GM18907 (cell line): ENCODE data around the gene ADGRA1.

Experiments used
- ATAC-seq: cut with Tn5 transposase; IDR thresholded peaks from one replicate; pipeline ENCODE4 v1.9.1; 2021; ENCODE audit warnings: mild to moderate bottlenecking, moderate library complexity; ENCODE audit not compliant: unreplicated experiment

ADGRA1 gene

DNA sequence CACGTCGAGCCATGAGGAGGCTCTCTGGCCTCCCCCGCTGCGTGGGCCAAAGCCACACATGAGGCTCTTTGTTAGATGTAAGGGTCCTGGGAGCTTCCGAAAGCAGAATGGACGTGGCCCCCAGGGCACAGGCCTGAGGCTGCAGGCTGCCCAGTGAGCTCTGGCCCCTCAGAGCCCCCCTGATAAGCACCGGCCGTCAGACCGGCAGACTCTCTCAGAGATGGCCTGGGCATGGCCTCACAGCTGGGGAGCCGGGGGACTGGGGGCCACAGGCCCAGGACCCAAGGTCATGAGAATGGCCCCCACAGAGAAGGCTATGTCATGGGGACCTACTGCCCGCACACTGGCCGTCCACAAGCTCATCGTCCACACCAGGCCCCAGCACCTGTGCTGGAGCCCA is 31.7 kb upstream of the ADGRA1 start:
- ATAC-seq = no peak

- ATAC-seq = no peak
These were observed 31.0 kb upstream of the ADGRA1 start for GRCh38 chr10:133056651-133057178.

DNA sequence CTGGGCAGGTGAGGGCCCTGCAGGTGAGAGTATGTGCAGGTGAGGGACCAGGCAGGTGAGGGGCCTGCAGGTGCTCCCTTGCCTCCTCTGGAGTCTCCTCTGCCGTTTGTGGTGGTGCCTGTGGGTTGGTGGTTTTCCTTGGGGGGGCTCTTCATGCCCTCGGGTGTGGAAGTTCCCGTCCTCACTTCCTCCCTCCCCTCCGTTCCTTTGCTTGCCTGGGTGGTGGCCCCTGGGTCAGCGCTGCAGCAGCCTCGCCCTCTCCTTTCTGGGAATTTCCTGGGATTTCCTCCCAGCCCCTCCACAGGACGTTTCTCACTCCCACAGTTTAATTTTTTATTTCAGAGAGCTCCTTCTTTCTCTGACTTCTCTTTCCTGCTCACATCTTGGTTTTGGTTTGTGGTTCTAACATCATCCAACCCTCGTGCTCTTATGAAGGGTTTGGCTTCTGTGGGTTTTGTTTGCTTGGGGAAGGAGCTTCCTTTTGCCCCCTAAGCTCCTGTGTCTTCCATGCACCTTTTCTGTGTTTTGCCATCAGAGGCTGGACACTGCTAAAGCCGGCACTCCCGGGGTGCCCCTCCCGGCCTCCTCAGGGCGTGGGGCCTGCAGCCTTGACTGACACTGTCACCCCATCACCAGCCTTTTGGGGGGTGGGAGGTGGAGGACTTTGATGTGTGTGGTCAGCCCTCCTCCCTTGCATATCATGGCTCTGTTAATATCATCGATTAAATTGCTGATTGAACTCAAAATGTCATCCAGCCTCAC is 29.2 kb upstream of the ADGRA1 start:
- no peak for ATAC-seq

- no peak for ATAC-seq
These were observed 28.6 kb upstream of the ADGRA1 start for GRCh38 chr10:133059093-133059470.

DNA sequence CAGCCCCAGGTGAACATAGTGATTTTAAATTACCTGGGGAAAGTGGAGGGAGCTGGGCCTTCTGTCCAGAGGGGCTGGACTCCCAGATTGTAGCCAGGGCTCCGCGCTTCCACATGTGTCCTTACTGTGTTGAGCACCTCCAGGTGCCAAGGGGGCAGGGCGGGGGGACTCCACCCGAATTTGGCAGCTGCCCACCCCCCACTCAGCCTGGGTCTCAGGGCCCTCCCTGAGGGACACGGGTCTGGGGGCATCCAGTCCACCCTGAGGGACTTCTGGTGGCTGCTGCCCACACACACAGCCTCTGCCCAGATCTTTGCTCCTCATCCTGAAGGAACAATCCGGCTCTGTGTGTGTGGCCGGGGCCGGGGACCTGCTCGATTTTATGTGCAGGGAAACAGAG is 28.2 kb upstream of the ADGRA1 start:
- no peak for ATAC-seq

DNA sequence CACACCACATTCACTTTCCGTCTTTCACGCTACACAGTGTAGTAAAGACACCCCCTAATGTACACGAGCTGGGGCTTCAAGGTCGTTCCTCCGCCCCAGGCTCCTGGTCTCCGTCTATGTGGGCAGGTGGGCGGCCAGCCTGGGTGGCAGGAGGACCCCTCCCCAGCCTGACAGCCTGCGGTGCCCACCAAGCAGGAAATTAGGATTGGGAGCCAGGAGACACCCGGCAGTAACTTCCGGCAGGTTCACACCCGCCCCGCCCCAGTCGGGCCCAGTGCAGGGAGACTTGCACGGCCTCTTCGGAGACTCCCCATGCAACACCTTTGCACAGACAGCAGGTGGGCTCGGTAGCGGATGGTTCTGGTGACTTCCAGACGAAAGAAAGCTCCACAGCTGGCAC is 27.7 kb upstream of the ADGRA1 start:
- no peak for ATAC-seq

DNA sequence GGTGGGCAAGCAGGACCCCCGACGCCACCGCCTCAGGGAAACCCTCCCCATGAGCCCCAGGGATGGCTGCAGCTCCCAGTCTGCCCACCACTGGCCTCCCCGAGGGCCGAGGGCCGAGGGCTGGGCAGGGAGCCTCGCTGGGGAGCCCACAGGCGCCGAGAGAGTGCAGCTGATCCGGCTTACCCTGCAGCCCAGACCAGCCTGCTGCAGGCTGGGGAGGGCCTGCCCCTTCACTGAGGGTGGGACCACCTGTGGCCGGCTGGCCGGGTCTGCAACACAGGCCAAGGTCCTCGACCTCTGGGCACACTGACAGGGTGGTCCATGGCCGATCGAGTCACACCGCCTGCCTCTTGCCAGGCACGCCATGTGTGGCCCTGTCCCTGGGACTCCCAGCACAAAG is 27.3 kb upstream of the ADGRA1 start:
- ATAC-seq = no peak

- ATAC-seq = no peak
These were observed 26.8 kb upstream of the ADGRA1 start for GRCh38 chr10:133060881-133061280.

GRCh38 chr10:133061296-133062038 is 26.3 kb upstream of the ADGRA1 start:
- ATAC-seq = no peak

- no peak for ATAC-seq
These were observed 25.6 kb upstream of the ADGRA1 start for GRCh38 chr10:133062085-133062484.

- no peak for ATAC-seq
These were observed 25.1 kb upstream of the ADGRA1 start for GRCh38 chr10:133062635-133063034.

DNA sequence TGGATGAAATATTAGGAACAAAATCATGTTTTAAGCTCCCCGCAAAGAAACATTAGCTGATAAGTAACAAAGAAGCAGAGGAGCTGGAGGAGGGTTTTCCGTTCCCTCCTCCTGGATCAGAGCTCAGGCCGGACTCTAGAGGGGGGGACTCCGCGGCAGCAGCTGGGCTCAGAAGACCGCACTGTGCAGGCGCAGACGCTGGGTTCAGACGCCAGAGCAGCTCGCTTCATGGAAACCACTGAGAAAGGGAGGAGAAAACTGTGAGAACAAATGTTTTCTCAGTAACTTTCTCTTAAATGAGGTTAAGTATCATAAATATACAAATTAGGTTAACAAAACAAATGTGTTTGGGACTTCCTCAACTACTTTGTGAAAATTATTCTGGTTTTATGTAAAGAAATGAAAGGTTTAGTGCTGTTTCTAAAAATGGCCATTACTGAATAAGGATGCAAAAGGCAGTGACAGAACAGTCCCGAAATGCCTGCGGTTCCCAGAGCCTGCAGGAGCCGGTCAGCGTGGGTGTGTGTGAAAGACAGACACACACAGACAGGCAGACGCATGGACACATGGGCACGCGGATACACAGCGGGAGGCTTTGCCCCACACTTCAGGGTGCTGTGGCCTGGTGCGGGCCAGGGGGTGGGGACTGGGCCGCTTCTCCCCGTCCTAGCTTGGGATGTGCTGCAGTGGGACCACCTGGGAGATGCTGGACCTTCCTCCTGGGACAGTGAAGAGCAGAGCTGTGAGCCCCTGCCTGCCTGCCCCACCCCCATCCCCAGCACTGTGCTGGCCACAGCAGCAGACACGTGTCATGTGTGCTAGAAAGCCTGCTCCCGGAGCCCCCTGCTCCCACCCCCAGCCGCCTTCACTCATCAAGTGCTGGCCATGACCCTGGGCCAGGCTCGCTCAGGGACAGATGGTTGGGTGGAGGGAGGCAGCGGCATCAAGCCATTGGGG is 20.3 kb upstream of the ADGRA1 start:
- ATAC-seq = no peak

DNA sequence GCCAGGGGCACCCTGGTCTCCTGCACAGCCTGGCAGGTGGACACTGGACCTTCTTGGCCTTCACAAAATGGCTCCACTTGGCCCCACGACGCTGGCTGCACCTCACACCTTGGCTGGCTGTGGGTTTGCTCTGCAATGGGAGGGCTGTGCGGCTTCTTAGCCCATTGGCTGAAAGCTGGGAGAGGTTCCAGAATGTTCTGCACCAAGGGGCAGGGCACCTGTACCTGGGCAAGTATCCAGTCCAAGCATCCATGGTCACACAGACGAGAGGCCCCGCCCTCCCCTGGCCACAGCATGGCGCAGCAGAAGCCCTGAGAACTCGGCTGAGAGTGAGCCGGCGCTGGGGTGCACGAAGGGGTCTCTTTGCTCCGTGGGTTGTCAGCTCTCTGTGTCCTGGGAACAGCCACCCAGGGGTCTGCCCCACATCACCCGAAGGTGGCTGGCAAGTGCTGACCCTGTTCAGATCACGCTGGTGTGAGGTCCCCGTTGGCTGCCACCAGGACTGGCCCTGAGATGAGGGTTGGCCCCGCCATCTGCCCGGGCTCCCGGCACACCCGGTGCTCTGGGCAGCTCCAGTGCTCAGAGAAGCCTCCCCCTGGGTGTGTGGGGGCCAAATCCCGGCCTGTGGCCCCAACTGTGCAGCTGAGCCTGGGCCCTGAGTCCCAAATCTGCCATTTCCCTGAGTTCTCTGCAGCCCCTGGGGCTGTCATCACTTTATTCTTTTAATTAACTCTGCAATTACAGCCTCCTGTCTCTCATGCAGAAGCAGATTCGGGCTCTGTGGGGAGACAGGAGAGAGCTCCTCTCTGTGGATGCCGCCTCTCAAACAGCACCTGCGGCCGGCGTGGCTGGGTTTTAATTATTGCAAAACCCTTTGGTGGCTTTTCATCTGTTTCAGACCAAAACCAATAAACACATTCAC is 19.4 kb upstream of the ADGRA1 start:
- ATAC-seq = no peak

DNA sequence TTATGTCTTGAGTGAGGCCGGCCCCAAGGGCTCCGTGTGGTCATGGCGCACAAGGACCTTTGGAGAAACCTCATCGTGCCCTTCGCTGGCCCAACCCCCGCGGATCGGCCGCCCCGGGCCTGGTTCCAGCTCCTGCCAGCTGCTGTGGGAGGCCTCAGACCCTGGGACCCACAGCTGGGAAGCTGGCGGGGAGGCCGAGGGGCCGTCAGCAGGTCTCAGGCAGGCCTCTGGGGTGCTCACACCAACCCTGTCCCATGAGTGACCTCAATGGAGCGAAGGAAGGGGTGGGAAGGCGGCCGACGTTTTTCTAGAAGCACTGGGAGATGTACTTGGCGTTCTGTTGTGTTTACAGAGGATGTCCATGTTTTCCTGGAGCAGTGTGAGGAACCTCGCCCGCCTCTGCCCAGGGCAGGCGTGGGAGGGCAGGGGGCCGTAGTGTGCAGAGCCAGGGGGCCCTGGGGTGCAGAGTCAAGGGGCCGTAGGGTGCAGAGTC is 18.6 kb upstream of the ADGRA1 start:
- ATAC-seq = no peak

DNA sequence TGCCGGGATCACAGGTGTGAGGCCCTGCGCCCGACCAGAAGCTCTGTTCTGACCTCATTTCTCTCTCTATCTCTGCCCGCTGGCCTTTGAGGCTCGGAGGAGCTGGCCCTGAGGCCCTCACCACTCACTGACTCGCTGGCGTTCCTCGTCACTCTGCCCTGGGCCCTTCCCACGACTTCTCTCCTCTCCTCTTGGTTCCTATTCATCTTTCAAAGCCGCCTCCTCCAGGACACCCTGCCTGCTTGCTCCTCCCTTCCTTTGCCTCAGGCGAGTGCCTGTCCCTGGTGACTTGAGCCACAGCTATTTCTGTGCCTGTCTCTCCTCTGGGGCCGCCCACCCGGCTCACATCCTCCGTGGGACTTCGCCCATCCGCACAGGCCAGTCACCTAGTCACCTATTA is 17.3 kb upstream of the ADGRA1 start:
- ATAC-seq = no peak

DNA sequence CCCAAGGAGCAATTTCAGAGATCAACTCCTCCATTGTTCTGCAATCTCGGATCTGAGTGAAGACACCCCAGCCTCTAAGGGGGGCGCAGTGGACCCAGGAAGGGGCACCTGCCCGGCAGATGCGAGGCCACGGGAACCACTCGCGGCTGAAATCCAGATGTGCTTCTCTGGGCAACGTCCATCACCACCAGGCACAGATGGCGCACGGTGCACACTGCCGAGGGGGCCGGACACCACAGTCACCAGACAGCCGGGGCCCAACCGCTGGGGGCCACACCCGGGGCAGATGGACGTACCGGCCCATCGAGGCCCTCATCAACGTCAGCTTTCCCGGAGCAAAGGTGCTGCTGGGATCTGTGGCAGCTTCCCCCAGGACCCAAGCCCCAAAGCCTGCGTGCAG is 16.9 kb upstream of the ADGRA1 start:
- no peak for ATAC-seq

- no peak for ATAC-seq
These were observed 16.0 kb upstream of the ADGRA1 start for GRCh38 chr10:133071733-133072132.

- no peak for ATAC-seq
These were observed 15.5 kb upstream of the ADGRA1 start for GRCh38 chr10:133072196-133072595.

DNA sequence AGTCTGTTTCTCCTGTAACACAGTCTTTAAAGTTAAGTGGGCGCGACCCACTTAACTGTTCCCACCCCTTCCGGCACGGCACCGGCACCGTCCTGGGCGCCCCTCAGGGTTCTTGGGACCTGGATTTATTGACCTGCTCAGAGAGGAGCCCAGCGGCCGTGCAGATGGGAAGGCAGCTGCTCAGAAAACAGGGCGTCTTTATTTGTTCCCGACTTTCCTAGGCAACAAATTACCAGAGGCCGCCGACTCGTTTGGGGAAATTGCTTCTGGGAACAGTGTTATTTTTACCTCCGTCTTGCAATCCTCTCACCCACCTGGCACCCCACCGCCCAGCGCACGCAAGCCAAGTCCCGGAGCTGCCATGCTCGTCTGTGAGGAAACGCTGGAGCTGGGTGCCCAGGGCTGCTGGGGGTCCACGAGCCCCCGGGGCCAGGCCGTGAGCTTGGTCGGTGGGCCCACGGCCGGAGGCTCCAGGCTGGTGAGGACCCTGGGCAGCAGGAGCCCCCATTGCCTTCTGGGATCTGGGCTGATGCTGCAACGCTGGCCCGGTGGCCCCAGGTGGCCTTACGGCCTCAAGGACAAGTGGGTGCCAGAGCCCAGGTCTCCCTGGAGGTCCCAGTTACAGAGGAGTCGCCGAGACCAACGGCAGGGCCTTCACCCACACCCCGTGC is 14.9 kb upstream of the ADGRA1 start:
- ATAC-seq = no peak
